Right lobe of liver (tissue), 4 donors: Measurements from ENCODE around the gene NOL12.

Experiments used
- CTCF ChIP-seq, 4 donors: fragments of 200-600 bp in 3 of 4; fragments of 450-650 bp in 1 of 4; IDR thresholded peaks; one replicate each; pipeline versions ENCODE4 v1.5.1 to v1.8.0; 2016 to 2022; ENCODE audit warnings: antibody characterized with exemption in 4 of 4, mild to moderate bottlenecking in 2 of 4
- POLR2A ChIP-seq: fragments of 450-650 bp; IDR thresholded peaks from one replicate; pipeline ENCODE4 v1.6.1; 2017; ENCODE audit warnings: antibody characterized with exemption, mild to moderate bottlenecking
- donor health status: DM: no; HTN: no; CAD: no.
- donor health status: DM: no; HTN: no; CAD: no.
- donor health status: DM: no; HTN: yes; CAD: no.

GRCh38 chr22:37701141-37701786, 15.1 kb downstream of the NOL12 start:
- no peak for TF ChIP-seq CTCF (IDR thresholded peaks at IDR 0.05)
- no peak for TF ChIP-seq POLR2A
